NCI-H2196 treated with DMSO at 0.1 percent for 48 hours (cell line): ENCODE data around the gene LAMP1.
"Not testable (repeated sequence)": the region's sequence is repeated elsewhere in the genome, so short reads cannot be mapped to it uniquely, and the experiment has no call there.

ENCODE experiments used
- DNase-seq: peaks from one replicate; lab custom pipeline; 2025; ENCODE audit not compliant: unreplicated experiment; lab: John Stamatoyannopoulos, UW

The LAMP1 gene

GRCh38 chr13:113296823-113297369 lies at the start of gene LAMP1:
TSS of gene LAMP1 (plus strand) at chr13:113297239. CDS start at chr13:113297435, 196 bp downstream.
- peak; percentile 61 for DNase-seq

- DNase-seq, result no peak
Measured at GRCh38 chr13:113252516-113253095, 44.4 kb upstream of the LAMP1 start.

GRCh38 chr13:113257908-113258307 lies 39.1 kb upstream of the LAMP1 start:
- DNase-seq, result not testable (repeated sequence)

GRCh38 chr13:113258321-113259054 lies 38.6 kb upstream of the LAMP1 start:
- no peak for DNase-seq

- no peak for DNase-seq
Measured at GRCh38 chr13:113260996-113261395, 36.0 kb upstream of the LAMP1 start.

- not testable (repeated sequence) for DNase-seq
Measured at GRCh38 chr13:113263016-113263415, 34.0 kb upstream of the LAMP1 start.

- DNase-seq, result no peak
Measured at GRCh38 chr13:113267642-113268405, 29.2 kb upstream of the LAMP1 start.

GRCh38 chr13:113272031-113272430 lies 25.0 kb upstream of the LAMP1 start:
- no peak for DNase-seq

- no peak for DNase-seq
Measured at GRCh38 chr13:113272701-113273181, 24.3 kb upstream of the LAMP1 start.

GRCh38 chr13:113273321-113273720 lies 23.7 kb upstream of the LAMP1 start:
- no peak for DNase-seq

- no peak for DNase-seq
Measured at GRCh38 chr13:113273851-113274590, 23.0 kb upstream of the LAMP1 start.

- DNase-seq, result no peak
Measured at GRCh38 chr13:113274721-113275120, 22.3 kb upstream of the LAMP1 start.

- no peak for DNase-seq
Measured at GRCh38 chr13:113275387-113275786, 21.7 kb upstream of the LAMP1 start.

- DNase-seq, result no peak
Measured at GRCh38 chr13:113280126-113280525, 16.9 kb upstream of the LAMP1 start.

GRCh38 chr13:113283904-113284303 lies 13.1 kb upstream of the LAMP1 start:
- DNase-seq, result no peak

- no peak for DNase-seq
Measured at GRCh38 chr13:113288880-113289279, 8.2 kb upstream of the LAMP1 start.

GRCh38 chr13:113291129-113291528 lies 5.9 kb upstream of the LAMP1 start:
- DNase-seq, result no peak

- DNase-seq, result no peak
Measured at GRCh38 chr13:113292021-113292862, 4.8 kb upstream of the LAMP1 start.

- no peak for DNase-seq
Measured at GRCh38 chr13:113293686-113294085, 3.4 kb upstream of the LAMP1 start.

- no peak for DNase-seq
Measured at GRCh38 chr13:113295776-113296175, 1.3 kb upstream of the LAMP1 start.
